HG03135 (cell line): ENCODE results near the gene KCNN3.
"Not testable (repeated sequence)": the region's sequence is repeated elsewhere in the genome, so short reads cannot be mapped to it uniquely, and the experiment has no call there.

Experiments used
- ATAC-seq: cut with Tn5 transposase; IDR thresholded peaks from one replicate; pipeline ENCODE4 v1.9.1; 2021; ENCODE audit warnings: mild to moderate bottlenecking, moderate library complexity; ENCODE audit not compliant: unreplicated experiment

KCNN3 gene

GRCh38 chr1:154670310-154671270, 199.5 kb downstream of the KCNN3 start:
- not testable (repeated sequence) for ATAC-seq

GRCh38 chr1:154669464-154670282, 200.4 kb downstream of the KCNN3 start:
- ATAC-seq: no peak

GRCh38 chr1:154666051-154666790, 203.9 kb downstream of the KCNN3 start:
- ATAC-seq: no peak

- ATAC-seq: no peak
These were observed 205.6 kb downstream of the KCNN3 start for GRCh38 chr1:154664331-154665002.

DNA sequence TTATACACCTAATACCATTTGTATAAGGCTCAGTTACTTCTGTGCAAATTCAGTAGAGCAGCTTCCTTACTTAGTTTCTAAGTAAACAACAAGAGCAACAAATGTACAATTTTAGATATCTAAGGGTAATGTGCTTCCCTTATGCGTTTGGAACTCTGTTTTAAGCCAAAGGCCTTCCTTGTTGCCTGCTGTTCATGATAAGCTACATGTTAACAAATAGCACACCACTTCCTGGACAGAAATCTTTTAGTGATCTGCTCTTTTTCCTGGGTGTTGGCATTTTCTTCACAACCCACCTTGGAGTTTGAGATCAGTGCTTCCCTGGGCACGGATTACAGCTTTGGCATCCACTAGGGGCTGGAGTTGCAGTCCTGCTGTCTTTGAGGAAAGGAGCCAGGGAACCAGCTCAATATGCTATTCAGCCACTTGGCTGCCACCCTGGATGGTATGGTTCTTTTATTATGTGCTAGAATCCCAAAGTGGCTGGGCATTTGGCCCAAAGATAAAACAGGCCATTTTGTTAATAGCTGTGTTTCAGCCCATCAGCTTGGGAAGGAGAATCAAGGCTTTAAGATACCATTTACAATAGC, 206.5 kb downstream of the KCNN3 start:
- no peak for ATAC-seq

GRCh38 chr1:154661110-154661509, 209.0 kb downstream of the KCNN3 start:
- no peak for ATAC-seq

GRCh38 chr1:154659823-154660592, 210.1 kb downstream of the KCNN3 start:
- ATAC-seq: no peak

- ATAC-seq: no peak
These were observed 212.5 kb downstream of the KCNN3 start for GRCh38 chr1:154657556-154657955.

- no peak for ATAC-seq
These were observed 217.2 kb downstream of the KCNN3 start for GRCh38 chr1:154652893-154653292.
